Mammary epithelial cell (primary cell): ENCODE results near the gene TKTL1.
"Not testable (repeated sequence)": the region's sequence is repeated elsewhere in the genome, so short reads cannot be mapped to it uniquely, and the experiment has no call there.

ENCODE experiments used
- EZH2 ChIP-seq: IDR thresholded peaks from 2 replicates; pipeline ENCODE4 v1.6.1; 2012; ENCODE audit warnings: low read length, inconsistent platforms, borderline replicate concordance
- TF ChIP-seq, protein P1 (sequence below), 2 donors: IDR thresholded peaks in 1 of 2; conservative IDR thresholded peaks in 1 of 2; 2 replicates each; pipeline ENCODE4 v1.5.1; 2011 to 2012; ENCODE audit warnings: inconsistent platforms in 2 of 2, low read length in 2 of 2, mild to moderate bottlenecking in 2 of 2, control low read depth in 1 of 2, low read depth in 1 of 2; ENCODE audit not compliant: insufficient read depth in 1 of 2; ENCODE audit errors: extremely low read depth in 1 of 2

DNA sequence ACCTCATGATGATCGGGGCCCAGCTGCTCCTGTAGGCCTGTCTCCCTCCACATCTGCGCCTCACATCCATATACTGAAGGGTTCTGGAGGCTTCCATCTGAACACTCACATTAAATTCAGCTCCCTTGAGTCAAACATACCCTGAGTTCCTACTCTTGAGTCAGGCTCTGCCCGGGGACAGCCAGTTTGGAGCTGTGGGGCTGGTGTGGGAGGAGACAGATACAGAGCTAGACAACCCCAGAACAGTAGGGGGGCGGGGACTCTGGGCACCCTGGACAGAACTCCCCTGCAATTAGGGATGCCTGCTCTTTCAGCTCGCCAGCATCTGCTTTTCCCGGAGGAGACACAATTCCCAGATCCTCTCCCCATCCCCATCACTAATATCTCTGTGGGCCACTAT, 32.5 kb upstream of the TKTL1 start:
- TF ChIP-seq, protein P1, sequence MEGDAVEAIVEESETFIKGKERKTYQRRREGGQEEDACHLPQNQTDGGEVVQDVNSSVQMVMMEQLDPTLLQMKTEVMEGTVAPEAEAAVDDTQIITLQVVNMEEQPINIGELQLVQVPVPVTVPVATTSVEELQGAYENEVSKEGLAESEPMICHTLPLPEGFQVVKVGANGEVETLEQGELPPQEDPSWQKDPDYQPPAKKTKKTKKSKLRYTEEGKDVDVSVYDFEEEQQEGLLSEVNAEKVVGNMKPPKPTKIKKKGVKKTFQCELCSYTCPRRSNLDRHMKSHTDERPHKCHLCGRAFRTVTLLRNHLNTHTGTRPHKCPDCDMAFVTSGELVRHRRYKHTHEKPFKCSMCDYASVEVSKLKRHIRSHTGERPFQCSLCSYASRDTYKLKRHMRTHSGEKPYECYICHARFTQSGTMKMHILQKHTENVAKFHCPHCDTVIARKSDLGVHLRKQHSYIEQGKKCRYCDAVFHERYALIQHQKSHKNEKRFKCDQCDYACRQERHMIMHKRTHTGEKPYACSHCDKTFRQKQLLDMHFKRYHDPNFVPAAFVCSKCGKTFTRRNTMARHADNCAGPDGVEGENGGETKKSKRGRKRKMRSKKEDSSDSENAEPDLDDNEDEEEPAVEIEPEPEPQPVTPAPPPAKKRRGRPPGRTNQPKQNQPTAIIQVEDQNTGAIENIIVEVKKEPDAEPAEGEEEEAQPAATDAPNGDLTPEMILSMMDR (conservative IDR thresholded peaks at IDR 0.05 in 1 of 2, IDR thresholded peaks at IDR 0.05 in 1 of 2; ENCODE audit: extremely low read depth in 1 of 2, insufficient read depth in 1 of 2, low read depth in 1 of 2, low read length in 2 of 2) = not testable (repeated sequence)
- TF ChIP-seq EZH2 = not testable (repeated sequence)
